Hematopoietic multipotent progenitor cell (in vitro differentiated cells): ENCODE results near the gene DDI2. TPM values are rescaled to one million over a fixed set of nuclear protein-coding genes. Genes with fewer than 3 reads are reported as not detected.

Source experiments
- DNase-seq, 3 donors: peaks; one replicate each; pipeline ENCODE4 v3.0.0-alpha.2; 2011 to 2015; ENCODE audit warnings: low read depth in 2 of 3, low spot score in 2 of 3
- total RNA-seq: library from RNA; depleted of rRNA; stranded (reverse); fragments of >200 nt; gene quantifications from one replicate; pipeline ENCODE4 v1.2.3, GENCODE V29; 2012

DDI2 gene
- total RNA-seq, 1 donor = 15.3 TPM

DNA sequence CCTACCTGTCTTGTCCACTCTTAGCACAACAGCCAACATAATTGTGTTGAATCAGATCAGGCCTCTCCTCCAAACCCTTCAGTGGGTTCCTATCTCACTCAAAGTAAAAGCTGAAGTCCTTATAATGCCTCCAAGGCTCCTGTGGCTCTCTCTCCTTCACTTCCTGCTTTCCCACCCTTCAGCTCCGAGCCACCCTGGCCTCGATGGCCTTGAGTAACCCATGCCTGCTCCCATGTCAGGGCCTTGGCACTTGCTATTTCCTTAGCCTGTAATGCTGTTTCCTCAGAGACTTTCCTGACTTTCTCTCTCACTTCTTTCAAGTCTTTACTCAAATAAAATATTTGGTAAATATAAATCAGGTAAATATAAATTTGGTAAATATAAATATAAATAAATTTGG lies 58.8 kb downstream of the DDI2 start:
- no peak for DNase-seq

DNA sequence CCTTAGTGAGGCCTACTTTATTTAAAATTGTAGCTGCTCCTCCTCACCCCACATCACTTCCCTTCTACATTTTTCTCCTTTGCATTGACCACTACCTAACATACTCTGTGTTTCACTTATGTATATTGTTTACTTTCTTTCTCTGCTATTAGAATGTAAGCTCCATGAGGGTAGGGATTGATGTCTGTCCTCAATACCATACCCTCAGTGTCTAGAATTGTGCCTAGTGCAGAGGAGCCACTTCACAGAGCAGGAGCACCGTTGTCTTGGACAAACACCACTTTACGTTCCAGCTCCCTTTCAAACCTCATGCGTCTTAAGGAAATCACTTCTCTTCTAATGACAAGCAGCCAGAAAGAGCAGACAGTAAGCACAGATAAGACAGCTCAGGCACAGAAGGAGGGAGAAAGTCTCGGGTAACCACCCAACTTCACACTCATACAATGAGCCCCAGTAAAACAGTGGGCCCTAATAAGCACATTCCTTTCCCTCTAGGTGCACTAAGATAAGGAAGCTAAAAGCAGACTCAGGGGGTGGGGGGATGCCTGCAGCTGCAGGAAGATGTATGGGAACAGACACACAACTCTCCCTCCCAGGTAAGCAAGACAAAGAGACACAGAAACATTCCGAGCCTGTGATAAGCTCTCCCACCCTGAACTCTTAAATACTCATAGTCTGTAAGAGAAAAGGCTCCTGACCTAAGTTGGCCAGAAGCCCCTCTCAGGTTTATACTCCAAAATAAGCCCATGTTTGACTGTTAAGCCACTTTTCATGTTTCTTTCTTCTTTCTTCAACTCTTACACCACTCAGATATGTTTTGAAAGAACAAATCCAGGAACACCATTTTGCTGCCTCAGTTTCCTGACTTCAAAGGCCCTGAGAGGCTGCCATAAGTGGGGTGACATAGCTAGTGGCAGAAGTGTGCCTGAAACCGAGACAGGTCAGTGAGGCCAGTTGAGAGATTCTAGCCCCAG lies 59.7 kb downstream of the DDI2 start:
- no peak for DNase-seq

DNA sequence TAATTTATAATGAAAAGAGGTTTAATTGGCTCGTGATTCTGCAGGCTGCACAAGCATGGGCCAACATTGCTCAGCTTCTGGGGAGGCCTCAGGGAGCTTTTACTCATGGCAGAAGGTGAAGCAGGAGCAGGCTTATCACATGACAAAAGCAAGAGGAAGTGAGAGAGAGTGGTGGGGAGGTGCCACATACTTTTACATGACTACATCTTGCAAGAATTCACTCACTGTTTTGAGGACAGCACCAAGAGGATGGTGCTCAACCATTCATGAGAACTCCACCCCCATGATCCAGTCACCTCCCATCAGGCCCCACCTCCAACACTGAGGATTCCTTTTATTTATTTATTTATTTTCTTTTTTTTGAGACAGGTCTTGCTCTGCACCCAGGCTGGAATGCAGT lies 61.3 kb downstream of the DDI2 start:
- DNase-seq = no peak

DNA sequence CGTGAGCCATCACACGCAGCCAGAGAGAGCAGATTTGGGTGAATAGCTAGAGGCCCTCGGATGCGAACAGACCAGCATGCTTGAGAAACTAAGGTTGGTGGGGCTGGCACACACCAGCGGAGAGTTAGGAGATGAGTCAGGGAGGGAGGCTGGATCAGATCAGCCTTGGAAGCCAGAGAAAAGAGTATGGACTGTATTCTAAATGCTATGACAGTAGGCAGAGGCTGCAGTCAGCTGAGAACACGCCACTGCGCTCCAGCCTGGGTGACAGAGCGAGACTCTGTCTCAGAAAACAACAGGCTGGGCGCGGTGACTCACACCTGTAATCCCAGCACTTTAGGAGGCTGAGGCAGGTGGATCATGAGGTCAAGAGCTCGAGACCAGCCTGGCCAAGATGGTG lies 62.9 kb downstream of the DDI2 start:
- DNase-seq = no peak

DNA sequence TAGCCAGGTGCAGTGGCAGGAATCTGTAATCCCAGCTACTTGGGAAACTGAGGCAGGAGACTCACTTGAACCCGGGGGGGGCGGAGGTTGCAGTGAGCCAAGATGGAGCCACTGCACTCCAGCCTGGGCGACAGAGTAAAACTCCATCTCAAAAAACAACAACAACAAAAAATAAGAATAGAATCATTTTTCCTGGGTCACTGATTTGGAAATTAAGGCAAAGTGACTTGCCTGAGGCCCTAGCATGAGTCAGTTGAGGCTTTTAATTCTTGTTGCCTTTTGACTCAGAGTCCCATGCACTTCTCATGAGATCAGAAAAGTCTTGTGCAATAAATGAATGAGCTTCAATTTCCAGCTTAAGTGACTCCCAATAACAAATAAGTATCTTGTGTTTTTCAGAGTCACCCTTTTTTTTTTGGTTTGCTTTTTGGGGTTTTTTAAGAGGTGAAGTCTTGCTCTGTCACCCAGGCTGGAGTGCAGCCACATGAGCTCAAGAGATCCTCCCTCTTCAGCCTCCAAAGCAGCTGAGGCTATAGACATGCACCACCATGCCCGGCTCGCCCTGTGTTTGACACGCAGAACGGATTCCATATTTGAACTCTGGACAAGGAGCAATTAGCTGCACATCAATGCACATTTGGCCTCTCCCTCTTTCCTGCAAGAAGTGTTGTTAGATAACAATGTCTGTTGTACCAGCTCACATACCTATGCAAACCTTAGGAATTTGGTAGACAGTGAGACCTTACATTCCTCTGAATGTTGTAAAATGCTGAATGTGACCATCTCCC lies 63.5 kb downstream of the DDI2 start:
- DNase-seq = no peak

DNA sequence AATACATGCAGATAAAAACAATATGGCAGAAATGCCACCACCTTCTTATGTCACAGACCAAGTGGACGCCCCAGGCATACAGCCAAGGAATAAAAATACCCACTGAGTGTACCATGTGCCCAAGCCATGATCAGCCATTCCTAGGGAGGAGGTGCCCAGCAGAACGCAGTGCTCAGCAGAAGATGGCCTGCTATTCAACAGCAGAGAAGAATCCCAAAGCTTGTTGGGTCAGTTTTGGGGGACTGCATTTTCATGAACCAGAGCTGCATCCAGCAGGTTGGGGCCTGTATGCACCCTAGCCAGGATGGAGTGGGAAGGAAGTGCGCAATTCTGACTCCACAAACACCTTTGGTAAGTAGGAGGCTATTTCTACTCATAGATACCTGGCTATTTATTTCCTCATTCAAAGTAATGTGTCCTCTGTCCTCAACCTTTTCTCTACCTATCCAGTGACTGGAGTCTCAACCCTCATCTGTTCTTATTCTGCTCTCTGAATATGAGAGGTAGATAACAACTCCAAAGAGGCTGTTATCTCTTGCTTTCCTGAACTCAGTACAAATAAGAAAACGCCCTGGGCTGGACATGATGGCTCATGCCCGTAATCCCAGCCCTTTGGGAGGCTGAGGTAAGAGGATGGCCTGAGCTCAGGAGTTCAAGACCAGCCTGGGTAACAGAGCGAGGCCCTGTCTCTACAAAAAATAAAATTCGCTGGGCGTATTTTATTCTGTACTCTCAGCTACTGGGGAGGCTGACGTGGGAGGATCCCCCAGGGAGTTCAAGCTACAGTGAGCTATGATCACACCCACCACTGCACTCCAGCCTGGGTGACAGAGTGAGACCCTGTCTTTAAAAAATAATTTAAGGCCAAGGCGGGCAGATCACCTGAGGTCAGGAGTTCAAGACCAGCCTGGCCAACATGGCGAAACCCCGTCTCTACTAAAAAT lies 64.4 kb downstream of the DDI2 start:
- no peak for DNase-seq

DNA sequence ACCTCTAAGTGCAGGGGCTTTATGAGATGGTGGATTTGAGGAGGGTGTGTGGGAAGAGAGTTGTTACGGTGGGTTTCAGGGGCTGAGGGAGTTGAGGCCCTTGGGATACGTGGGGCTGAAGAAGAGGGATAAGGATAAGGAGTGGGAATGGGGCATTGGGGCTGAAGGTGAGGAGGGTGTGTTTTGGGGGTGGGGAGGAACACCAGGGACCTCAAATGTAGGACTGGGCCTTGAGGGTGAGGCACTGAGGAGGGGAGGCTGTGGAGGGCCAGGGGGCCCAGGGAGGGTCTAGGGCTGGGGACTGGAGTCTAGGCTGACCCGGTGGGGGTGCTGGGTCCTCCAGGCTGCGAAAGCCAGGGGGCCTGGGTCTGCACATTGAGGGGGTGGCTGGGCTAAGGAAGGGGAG lies 65.7 kb downstream of the DDI2 start:
- no peak for DNase-seq

DNA sequence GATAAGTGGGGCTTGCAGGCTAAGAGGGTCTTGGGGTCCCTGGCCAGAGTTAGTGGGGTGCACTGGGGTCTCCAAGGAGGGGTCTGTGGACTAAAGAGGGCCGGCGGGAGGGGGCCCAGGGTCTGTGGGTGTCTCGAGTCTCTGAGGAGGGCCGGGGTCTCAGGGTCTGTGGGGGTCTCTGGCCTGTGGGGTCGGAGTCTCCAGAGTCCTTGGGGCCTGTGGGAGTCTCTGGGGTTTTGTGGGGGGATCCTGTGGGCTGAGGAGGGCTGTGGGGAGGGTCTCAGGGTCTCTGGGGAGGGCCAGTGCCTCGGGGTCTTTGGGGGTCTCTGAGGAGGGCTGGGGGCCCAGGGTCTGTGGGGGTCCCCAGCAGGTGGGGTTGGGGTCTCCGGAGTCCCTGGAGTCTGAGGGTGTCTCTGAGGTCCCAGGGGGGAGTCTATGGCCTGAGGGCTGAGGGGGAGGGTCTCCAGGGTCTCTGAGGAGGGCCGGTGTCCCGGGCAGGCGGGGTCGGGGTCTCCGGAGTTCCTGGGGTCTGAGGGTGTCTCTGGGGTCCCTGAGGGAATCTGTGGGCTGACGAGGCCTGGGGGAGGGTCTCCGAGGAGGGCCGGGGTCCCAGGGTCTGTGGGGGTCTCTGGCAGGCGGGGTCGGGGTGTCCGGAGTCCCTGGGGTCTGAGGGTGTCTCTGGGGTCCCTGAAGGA lies 66.2 kb downstream of the DDI2 start:
- no peak for DNase-seq

DNA sequence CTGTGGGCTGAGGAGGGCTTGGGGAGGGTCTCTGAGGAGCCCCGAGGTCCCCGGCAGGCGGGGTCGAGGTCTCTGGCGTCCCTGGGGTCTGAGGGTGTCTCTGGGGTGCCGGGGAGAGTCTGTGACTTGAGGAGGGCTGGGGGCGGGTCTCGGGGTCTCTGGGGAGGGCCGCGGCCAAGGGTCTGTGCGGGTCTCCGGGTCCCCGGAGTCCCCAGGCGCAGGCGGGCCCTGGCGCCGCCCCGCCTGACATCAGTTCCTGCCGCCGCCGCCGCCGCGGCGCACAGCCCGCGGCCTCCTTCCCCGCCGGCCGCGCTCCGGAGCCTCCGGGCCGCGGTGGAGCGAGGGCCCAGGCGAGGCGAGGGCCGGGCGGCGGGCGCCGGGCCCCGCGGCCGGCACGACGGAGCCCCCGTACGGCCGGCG lies 66.8 kb downstream of the DDI2 start, which contains the start of gene PLEKHM2:
Gene PLEKHM2, plus strand, starts transcription at position 279 of the 420 bp plus-strand sequence. CDS start 239 bp downstream, outside the sequence.
- DNase-seq = peak; percentile 29 to 64 (median 53)

DNA sequence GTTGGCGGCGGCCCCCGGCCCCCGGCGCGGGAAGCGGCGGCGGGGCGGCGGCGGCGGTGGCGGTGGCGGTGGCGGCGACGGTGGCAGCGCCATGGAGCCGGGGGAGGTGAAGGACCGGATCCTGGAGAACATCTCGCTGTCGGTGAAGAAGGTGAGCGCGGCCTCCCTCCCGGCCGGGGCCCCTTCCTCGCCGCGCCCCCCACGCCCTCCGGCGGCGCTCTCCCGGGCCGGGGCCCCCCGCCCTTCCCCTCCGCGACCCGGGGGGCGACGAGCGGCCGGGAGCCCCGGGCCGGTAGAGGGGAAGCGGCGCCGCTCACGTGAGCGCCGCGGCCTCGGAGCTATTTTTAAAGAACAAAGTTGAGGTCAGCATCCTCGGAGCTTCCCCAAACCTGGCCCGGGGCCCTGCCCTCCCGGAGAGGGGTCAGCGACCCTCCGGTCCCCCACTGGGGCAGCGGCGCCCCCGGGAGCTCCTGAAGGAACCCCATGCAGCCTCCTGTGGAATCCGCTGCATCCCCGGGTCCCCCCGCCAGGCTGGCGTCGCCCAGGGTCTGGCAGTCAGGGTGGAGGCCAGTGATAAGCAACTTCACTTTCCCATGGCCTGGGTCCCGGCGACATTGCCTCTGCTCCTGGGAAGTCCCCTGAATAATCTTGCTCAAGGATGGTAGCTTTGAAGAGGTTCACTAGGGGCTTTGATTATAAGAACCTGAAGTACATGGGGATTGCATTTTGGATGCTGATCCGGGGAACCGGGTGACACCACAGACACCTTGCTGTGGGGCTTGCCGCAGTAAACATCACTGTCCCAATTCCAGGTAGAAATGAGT lies 67.4 kb downstream of the DDI2 start:
- DNase-seq = peak in 2 of 3 donors; percentile 53 to 66

DNA sequence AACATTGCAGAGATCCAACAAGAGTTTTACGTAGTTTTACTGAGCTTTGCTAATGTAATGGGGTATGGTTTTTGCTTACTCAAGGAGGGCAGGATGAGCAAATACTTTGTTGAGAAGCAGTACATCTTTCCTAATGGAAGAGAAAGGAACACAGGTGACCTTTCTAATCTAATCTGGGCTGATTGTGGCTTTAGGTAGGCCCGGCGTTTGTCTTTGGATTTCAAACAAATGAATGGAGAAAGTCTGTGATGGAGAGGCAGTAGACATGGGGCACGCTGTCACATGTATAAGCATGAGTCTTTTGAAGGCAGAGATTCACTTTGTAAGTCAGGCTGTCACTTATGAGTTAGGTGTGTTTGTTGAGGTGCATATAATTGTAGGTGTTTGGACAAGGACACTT lies 68.6 kb downstream of the DDI2 start:
- DNase-seq = no peak

DNA sequence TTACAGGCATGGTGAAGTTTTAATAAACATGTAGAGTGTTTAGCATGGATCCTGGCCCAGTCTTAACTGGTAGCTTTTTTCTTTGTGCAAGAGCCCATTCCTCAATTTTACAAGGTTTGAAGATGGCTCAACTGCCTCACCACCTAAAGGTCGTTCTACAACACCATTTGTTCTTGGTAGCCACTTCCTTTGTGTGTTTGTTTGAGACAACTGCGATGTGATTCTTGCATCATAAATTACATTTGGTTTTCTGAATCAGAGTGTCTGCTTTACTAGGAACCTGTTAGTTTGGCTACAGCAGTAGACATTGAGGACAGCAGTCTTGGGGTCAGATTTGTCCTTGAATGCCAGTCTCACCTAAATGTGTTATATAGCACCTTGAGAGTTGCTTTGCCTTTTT lies 70.2 kb downstream of the DDI2 start:
- DNase-seq = no peak

DNA sequence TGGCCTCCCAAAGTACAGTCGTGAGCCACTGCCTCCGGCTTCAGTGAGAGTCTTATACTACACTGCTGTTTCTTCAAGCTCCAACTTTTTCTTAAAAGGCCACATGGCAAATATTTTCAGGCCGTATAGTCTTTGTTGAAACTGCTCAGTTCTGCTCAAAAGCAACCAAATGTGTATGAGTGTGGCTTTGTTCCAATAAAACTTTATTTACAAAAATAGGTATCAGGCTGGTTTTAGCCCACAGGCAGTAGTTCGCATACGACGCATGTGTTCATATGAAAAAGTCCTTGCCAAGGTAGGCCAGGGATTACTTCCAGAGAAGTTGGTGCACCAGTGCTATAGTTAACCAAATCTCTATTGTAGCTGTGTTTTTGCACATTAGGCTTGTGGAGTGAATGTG lies 73.1 kb downstream of the DDI2 start:
- no peak for DNase-seq

DNA sequence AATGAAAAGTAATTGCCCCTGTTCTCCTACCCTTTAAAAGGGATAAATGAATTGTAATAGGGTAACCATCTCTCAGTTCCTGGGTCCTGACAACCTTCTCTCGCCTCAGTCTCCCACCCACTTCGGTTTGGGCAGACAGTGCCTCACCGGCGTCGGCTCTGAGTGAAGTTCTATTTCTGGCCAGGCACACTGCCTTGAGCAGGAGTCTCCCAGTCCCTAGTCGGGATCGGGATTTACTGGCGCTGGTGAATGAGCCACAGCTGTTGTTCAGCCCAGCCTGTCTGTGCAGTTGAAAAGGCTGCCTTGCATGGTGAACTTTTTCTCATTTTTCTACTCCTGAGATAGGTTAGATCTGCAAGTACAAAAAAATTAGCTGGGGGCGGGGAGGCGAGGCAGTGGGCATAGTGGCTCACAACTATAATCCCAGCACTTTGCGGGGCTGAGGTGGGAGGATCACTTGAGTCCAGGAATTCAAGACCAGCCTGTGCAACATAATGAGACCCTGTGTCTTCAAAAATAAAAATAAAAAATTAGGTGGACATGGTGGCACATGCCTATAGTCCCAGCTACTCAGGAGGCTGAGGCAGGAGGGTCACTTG lies 74.3 kb downstream of the DDI2 start:
- no peak for DNase-seq

DNA sequence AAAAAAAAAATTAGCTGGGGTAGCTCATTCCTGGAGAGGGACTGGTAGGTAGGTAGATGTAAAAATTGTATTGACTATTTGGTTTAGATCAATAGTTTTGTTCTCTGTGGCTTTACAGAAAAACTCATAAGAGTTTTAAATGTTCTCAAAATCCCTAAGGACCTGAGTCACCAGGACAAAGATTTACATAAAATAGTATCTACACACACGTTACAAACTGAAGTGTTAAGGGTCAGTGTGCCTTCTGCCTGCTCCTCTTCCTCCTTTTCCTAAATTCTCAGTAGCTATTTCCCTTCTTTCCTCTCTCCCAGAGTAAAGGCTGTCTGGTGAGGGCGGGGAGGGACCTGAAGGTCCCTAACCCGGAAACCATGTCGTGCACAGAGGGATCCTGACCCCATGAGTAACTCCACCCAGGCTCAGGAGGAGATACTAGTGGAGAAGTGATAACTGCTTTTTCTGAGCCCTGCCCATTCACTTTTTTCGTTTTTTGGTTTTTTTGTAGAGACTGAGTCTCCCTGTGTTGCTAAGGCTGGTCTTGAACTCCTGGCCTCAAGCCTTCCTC lies 74.9 kb downstream of the DDI2 start:
- no peak for DNase-seq

DNA sequence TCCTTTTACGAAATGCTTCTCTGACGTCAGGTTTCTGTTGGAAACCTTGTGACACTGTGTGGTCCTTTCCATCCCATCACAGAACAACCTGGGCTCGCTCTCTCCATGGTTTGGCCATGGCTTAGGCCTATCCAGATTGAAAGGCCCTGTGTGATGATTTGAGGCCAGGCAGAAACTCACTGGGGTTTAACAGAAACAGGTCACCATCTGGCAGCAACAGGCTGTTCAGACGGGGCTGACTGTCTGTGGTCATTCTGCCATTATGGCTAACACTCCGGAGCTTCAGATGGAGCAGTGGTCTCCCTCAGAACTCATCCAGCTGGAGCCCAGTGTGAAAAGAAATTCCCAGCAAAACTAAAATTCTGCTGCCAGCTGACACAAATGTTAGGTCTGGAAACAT lies 76.1 kb downstream of the DDI2 start:
- DNase-seq = no peak

DNA sequence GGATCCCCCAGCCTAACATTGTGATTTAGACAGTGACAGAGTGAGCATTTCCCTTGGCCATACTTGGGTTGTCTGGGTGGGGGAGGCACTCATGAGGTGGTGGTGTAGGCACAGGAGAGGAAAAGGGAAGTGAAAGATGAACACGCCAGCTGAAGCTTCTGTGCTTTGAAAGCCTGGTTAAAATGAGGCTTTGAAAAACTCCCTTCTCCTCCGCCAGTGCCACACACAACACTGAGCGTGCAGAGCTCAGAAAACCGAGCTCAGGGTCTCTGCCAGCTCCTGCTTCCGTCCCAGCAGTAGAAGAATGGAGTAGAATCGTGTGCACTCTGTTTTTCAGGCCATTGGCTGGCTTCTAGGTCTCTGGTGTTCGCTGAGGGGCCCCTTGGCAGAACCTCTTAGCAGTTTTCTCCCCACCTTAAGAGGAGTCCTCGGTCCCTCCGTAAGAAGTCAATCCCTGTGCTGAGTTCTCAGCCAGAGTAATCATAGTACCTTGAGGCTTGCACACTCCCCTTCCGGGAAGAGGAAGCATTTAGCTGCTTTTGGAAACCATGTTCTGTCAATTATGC lies 79.8 kb downstream of the DDI2 start:
- peak in 2 of 3 donors; percentile 69 to 81 for DNase-seq

DNA sequence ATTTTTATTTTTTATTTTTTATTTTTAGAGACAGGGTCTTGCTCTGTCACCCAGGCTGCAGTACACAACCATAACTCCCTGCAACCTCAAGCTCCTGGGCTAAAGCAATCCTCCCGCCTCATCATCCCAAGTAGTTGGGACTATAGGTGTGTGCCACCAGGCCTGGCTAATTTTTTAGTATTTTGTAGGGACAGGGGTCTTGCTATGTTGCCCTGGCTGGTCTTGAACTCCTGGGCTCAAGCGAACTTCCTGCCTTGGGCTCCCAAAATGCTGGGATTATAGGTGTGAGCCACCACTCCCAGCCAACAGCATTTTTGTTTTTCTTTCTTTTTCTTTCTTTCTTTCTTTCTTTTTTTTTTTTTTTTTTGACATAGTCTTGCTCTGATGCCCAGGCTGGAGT lies 80.9 kb downstream of the DDI2 start:
- DNase-seq = no peak
